ENCODE measurements around the gene CREB3L4. TPM values are rescaled to one million over a fixed set of nuclear protein-coding genes. Genes with fewer than 3 reads are reported as not detected.

CREB3L4 gene
- total RNA-seq, 1 experiment from 2014 or later, result 25.9 TPM

GRCh38 chr1:153990468-153991150, 22.9 kb downstream of the CREB3L4 start, which contains the start of gene RPS27:
RPS27 (plus strand) TSS chr1:153990762; CDS start chr1:153990797, 35 bp downstream.
- CTCF ChIA-PET, result interaction anchor here (0.6 kb wide), 1 partner anchor 114 kb away, joined by 3 read pairs; no protein-coding TSS in a partner anchor
- intact Hi-C loops (cut with micrococcal nuclease; ENCODE audit: unreplicated experiment), result loop anchor here (2.0 to 10.0 kb wide), 2 partner anchors 114 to 192 kb away; no protein-coding TSS in a partner anchor

GRCh38 chr1:153991151-153991630, 23.5 kb downstream of the CREB3L4 start:
- intact Hi-C loops (cut with micrococcal nuclease; ENCODE audit: unreplicated experiment), result loop anchor here (2.0 to 10.0 kb wide), 2 partner anchors 114 to 192 kb away; no protein-coding TSS in a partner anchor
- H3K27ac ChIP-seq, result peak overlapping the region; percentile 77
- peak overlapping the region; percentile 92 for H3K4me3 ChIP-seq
- ChIA-PET POLR2A (ENCODE audit: unreplicated experiment) (interaction anchor here (0.5 to 1.5 kb wide), 6 partner anchors 10 to 424 kb away, joined by 3 to 12 read pairs (median 6); no protein-coding TSS in a partner anchor), CTCF (interaction anchor here (0.6 kb wide), 1 partner anchor 113 kb away, joined by 3 read pairs; no protein-coding TSS in a partner anchor)
- peaks cover 23% of the 10 kb centered on the region for H3K79me2 ChIP-seq (ENCODE audit: low read depth)
- H4K20me1 ChIP-seq (ENCODE audit: insufficient read depth), result no peaks in the 10 kb centered on the region
- no peaks in the 10 kb centered on the region for H3K9me3 ChIP-seq (ENCODE audit: insufficient read depth, low read depth)
- peaks cover 60% of the 10 kb centered on the region for H3F3A ChIP-seq (ENCODE audit: insufficient read depth, low read depth)
- no peak for DNase-seq
- peaks cover 15% of the 10 kb centered on the region for H3K4me1 ChIP-seq (replicated peaks; ENCODE audit: insufficient read depth)
- no peaks in the 10 kb centered on the region for H3K27me3 ChIP-seq (ENCODE audit: insufficient read depth, low read depth)
- H2AFZ ChIP-seq, result peak overlapping the region; percentile 71; the same call in 1 of the 2 replicates
- BruUV-seq (replicated peaks), result TSS peak; percentile 82
- H3K4me2 ChIP-seq, result peak overlapping the region; percentile 79
- H3K36me3 ChIP-seq (ENCODE audit: low read depth), result peaks cover 26% of the 10 kb centered on the region
- no peaks in the 10 kb centered on the region for H3K9me2 ChIP-seq (ENCODE audit: insufficient read depth)
- TF ChIP-seq EZH2 (IDR thresholded peaks at IDR 0.05; ENCODE audit: low read depth), result no peak
- no peak for TF ChIP-seq CTCF (conservative IDR thresholded peaks at IDR 0.05)

More at GRCh38 chr1:153990468-153991150, 22.9 kb downstream of the CREB3L4 start, which contains the start of gene RPS27:
- BruUV-seq (replicated peaks), result no TSS peak
- Histone ChIP-seq H3K27ac (peak within 1 kb of the TSS; percentile 77), H3K4me1 (replicated peaks; ENCODE audit: insufficient read depth) (peaks cover 14% of the 10 kb centered on the region), H3K4me3 (peak within 1 kb of the TSS; percentile 92), H4K20me1 (ENCODE audit: insufficient read depth) (no peaks in the 10 kb centered on the region), H3K4me2 (peak within 1 kb of the TSS; percentile 79), H3K9me3 (ENCODE audit: insufficient read depth, low read depth) (no peaks in the 10 kb centered on the region), H3K27me3 (ENCODE audit: insufficient read depth, low read depth) (no peaks in the 10 kb centered on the region), H3K9me2 (ENCODE audit: insufficient read depth) (no peaks in the 10 kb centered on the region), H2AFZ (peak within 1 kb of the TSS; percentile 71), H3F3A (ENCODE audit: insufficient read depth, low read depth) (peaks cover 56% of the 10 kb centered on the region), H3K79me2 (ENCODE audit: low read depth) (peaks cover 23% of the 10 kb centered on the region), H3K36me3 (ENCODE audit: low read depth) (peaks cover 26% of the 10 kb centered on the region)
- POLR2A ChIA-PET (ENCODE audit: unreplicated experiment), result interaction anchor here (0.5 to 1.5 kb wide), 17 partner anchors 11 to 1333 kb away, joined by 3 to 13 read pairs (median 5); partner anchors contain the start of genes CREB3L4 and UBAP2L
- TF ChIP-seq CTCF (conservative IDR thresholded peaks at IDR 0.05), result no peak
- TF ChIP-seq EZH2 (IDR thresholded peaks at IDR 0.05; ENCODE audit: low read depth), result no peak
- peak; percentile 81 to 93 for DNase-seq

GRCh38 chr1:153991806-153992205, 24.1 kb downstream of the CREB3L4 start:
- BruUV-seq (replicated peaks), result no TSS peak
- CTCF ChIA-PET, result no interaction called here
- no peaks in the 10 kb centered on the region for H3K27me3 ChIP-seq (ENCODE audit: insufficient read depth, low read depth)

More at GRCh38 chr1:153991806-153992205, 24.1 kb downstream of the CREB3L4 start:
- peak overlapping the region; percentile 79 for H3K4me2 ChIP-seq
- H3K36me3 ChIP-seq (ENCODE audit: low read depth), result peaks cover 26% of the 10 kb centered on the region
- POLR2A ChIA-PET (ENCODE audit: unreplicated experiment), result interaction anchor here (0.6 to 1.1 kb wide), 2 partner anchors 9 to 423 kb away, joined by 3 to 8 read pairs; no protein-coding TSS in a partner anchor
- H2AFZ ChIP-seq, result no peak overlapping the region
- no peaks in the 10 kb centered on the region for H4K20me1 ChIP-seq (ENCODE audit: insufficient read depth)
- no peaks in the 10 kb centered on the region for H3K9me3 ChIP-seq (ENCODE audit: insufficient read depth, low read depth)
- TF ChIP-seq EZH2 (IDR thresholded peaks at IDR 0.05; ENCODE audit: low read depth) (no peak), CTCF (conservative IDR thresholded peaks at IDR 0.05) (no peak)
- peaks cover 63% of the 10 kb centered on the region for H3F3A ChIP-seq (ENCODE audit: insufficient read depth, low read depth)
- peaks cover 14% of the 10 kb centered on the region for H3K4me1 ChIP-seq (replicated peaks; ENCODE audit: insufficient read depth)
- H3K79me2 ChIP-seq (ENCODE audit: low read depth), result peaks cover 23% of the 10 kb centered on the region
- no peak for DNase-seq
- H3K9me2 ChIP-seq (ENCODE audit: insufficient read depth), result no peaks in the 10 kb centered on the region
- H3K27ac ChIP-seq, result peak overlapping the region; percentile 77
- intact Hi-C loops (cut with micrococcal nuclease; ENCODE audit: unreplicated experiment), result loop anchor here (2.0 to 10.0 kb wide), 2 partner anchors 113 to 191 kb away; no protein-coding TSS in a partner anchor
- peak overlapping the region; percentile 92 for H3K4me3 ChIP-seq
